NCI-H2171 treated with DMSO at 0.1 percent for 48 hours (cell line): ENCODE data around the gene PLCG1.

Experiments used
- DNase-seq: peaks from one replicate; lab custom pipeline; 2025; lab: John Stamatoyannopoulos, UW

PLCG1 gene

GRCh38 chr20:41213150-41213820, 75.9 kb downstream of the PLCG1 start:
- DNase-seq, result peak; percentile 17

- DNase-seq, result no peak
Observed at GRCh38 chr20:41214202-41214601, 76.9 kb downstream of the PLCG1 start.

GRCh38 chr20:41214666-41215065, 77.3 kb downstream of the PLCG1 start:
- no peak for DNase-seq

- DNase-seq, result no peak
Observed at GRCh38 chr20:41217422-41217821, 80.1 kb downstream of the PLCG1 start.

- DNase-seq, result no peak
Observed at GRCh38 chr20:41218466-41218865, 81.1 kb downstream of the PLCG1 start.

GRCh38 chr20:41219824-41220223, 82.5 kb downstream of the PLCG1 start:
- no peak for DNase-seq

- no peak for DNase-seq
Observed at GRCh38 chr20:41221614-41222218, 84.4 kb downstream of the PLCG1 start.

- DNase-seq, result no peak
Observed at GRCh38 chr20:41222296-41222695, 85.0 kb downstream of the PLCG1 start.

- no peak for DNase-seq
Observed at GRCh38 chr20:41222703-41223102, 85.4 kb downstream of the PLCG1 start.

- no peak for DNase-seq
Observed at GRCh38 chr20:41223112-41223511, 85.8 kb downstream of the PLCG1 start.

- DNase-seq, result no peak
Observed at GRCh38 chr20:41224281-41224680, 86.9 kb downstream of the PLCG1 start.

- DNase-seq, result no peak
Observed at GRCh38 chr20:41225091-41225490, 87.7 kb downstream of the PLCG1 start.

- no peak for DNase-seq
Observed at GRCh38 chr20:41226426-41226825, 89.1 kb downstream of the PLCG1 start.
